Sigmoid colon (tissue), 4 donors: ENCODE results near the gene PKP1.

ENCODE experiments used
- CTCF ChIP-seq, 4 experiments: fragments of 450-650 bp in 3 of 4; fragments of 200-600 bp in 1 of 4; IDR thresholded peaks; one replicate each; pipeline ENCODE4 v1.5.1; 2016 to 2019; ENCODE audit warnings: antibody characterized with exemption in 4 of 4, mild to moderate bottlenecking in 3 of 4, moderate library complexity in 2 of 4
- POLR2A ChIP-seq, 2 donors: fragments of 450-650 bp; IDR thresholded peaks; one replicate each; pipeline ENCODE4 v1.6.1; 2016; ENCODE audit warnings: antibody characterized with exemption in 2 of 2, mild to moderate bottlenecking in 2 of 2, moderate library complexity in 2 of 2
- POLR2AphosphoS5 ChIP-seq, 4 donors: sonication (generic); formaldehyde crosslinking; IDR thresholded peaks; one replicate each; pipeline ENCODE4 v1.6.1; 2017; ENCODE audit warnings: antibody characterized with exemption in 4 of 4

- TF ChIP-seq POLR2AphosphoS5 (IDR thresholded peaks at IDR 0.05) (no peak), POLR2A (IDR thresholded peaks at IDR 0.05) (no peak), CTCF (IDR thresholded peaks at IDR 0.05) (no peak)
Observed at GRCh38 chr1:201366696-201367095, 83.4 kb downstream of the PKP1 start.
